Measurements from ENCODE around the gene RPE. TPM values are rescaled to one million over a fixed set of nuclear protein-coding genes. Genes with fewer than 3 reads are reported as not detected.

RPE gene
- polyA plus RNA-seq, 1 donor from 2014 or later, result 73.9 TPM

DNA sequence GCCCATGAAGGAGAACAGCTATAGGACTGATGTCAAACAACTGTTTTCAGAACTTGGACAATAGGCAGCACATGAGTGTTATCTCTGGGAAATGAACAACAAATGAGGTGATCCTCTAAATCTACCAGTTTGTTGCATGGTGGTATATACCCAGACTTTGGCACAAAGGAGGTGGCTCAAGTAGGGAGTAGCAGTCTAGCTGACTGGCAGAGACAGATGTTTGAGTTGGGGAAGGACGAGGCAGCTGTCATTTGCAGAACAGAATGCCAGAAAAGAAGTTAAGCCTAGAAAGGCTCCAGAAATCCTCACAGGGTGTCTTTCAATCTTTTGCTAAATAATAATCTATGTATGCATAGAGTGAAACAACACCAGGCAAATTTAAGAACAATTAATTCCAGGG is 47.4 kb downstream of the RPE start:
- H3K27me3 ChIP-seq (ENCODE audit: insufficient read depth, low read depth, low read length), result no peaks in the 10 kb centered on the region
- no peaks in the 10 kb centered on the region for H3K79me2 ChIP-seq (replicated peaks; ENCODE audit: insufficient read depth, low read length)
- no peak overlapping the region for H3K4me3 ChIP-seq (ENCODE audit: low read length)
- no peaks in the 10 kb centered on the region for H3K9me2 ChIP-seq (ENCODE audit: insufficient read depth, low read length)
- no peak overlapping the region for H3K9ac ChIP-seq (ENCODE audit: low read length)
- no peaks in the 10 kb centered on the region for H4K20me1 ChIP-seq (ENCODE audit: insufficient read depth)
- peaks cover 4% of the 10 kb centered on the region for H3K36me3 ChIP-seq (ENCODE audit: insufficient read depth, low read length)
- peaks cover 4% of the 10 kb centered on the region for H3K9me3 ChIP-seq (ENCODE audit: low read length)
- no peak overlapping the region for H2AFZ ChIP-seq (ENCODE audit: low read depth, low read length)
- TF ChIP-seq POLR2AphosphoS5 (IDR thresholded peaks at IDR 0.05), result no peak
- TF ChIP-seq SMC3 (conservative IDR thresholded peaks at IDR 0.05; ENCODE audit: poor library complexity), result no peak
- H3F3A ChIP-seq (ENCODE audit: insufficient read depth, low read length, poor library complexity, severe bottlenecking), result no peaks in the 10 kb centered on the region
- H3K4me2 ChIP-seq (ENCODE audit: low read length), result no peak overlapping the region
- H3K27ac ChIP-seq (ENCODE audit: low read length), result no peak overlapping the region

DNA sequence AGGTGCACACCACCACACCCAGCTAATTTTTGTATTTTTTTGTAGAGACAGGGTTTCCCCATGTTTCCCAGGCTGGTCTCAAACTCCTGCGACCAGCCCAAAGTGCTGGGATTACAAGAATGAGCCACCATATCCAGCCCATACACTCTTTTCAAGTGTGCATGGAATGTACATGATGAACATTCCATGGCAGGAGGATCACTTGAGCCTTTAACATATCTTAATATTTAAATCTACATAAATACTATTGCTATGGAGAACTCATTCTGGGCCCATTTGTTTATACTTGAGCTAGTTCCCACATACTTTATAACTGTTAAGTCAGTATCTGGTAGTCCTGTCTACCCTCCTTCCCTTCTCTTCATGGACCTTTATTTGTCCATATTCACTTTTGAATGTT is 48.4 kb downstream of the RPE start:
- no peak overlapping the region for H2AFZ ChIP-seq (ENCODE audit: low read depth, low read length)
- no peak overlapping the region for H3K9ac ChIP-seq (ENCODE audit: low read length)
- TF ChIP-seq MXI1 (conservative IDR thresholded peaks at IDR 0.05; ENCODE audit: poor library complexity, severe bottlenecking), result no peak
- TF ChIP-seq EZH2 (IDR thresholded peaks at IDR 0.05; ENCODE audit: borderline replicate concordance, insufficient read depth, low read length, poor library complexity, severe bottlenecking), result no peak
- no peak for TF ChIP-seq SMC3 (conservative IDR thresholded peaks at IDR 0.05; ENCODE audit: poor library complexity)
- TF ChIP-seq POLR2AphosphoS5 (IDR thresholded peaks at IDR 0.05), result no peak
- no peak for TF ChIP-seq EP300 (conservative IDR thresholded peaks at IDR 0.05; ENCODE audit: poor library complexity, severe bottlenecking)
- TF ChIP-seq CTCF (IDR thresholded peaks at IDR 0.05; ENCODE audit: poor library complexity, severe bottlenecking), result no peak
- no peak for TF ChIP-seq TAF1 (IDR thresholded peaks at IDR 0.05; ENCODE audit: low read depth)
- TF ChIP-seq RAD21 (conservative IDR thresholded peaks at IDR 0.05), result no peak
- TF ChIP-seq, protein P1, sequence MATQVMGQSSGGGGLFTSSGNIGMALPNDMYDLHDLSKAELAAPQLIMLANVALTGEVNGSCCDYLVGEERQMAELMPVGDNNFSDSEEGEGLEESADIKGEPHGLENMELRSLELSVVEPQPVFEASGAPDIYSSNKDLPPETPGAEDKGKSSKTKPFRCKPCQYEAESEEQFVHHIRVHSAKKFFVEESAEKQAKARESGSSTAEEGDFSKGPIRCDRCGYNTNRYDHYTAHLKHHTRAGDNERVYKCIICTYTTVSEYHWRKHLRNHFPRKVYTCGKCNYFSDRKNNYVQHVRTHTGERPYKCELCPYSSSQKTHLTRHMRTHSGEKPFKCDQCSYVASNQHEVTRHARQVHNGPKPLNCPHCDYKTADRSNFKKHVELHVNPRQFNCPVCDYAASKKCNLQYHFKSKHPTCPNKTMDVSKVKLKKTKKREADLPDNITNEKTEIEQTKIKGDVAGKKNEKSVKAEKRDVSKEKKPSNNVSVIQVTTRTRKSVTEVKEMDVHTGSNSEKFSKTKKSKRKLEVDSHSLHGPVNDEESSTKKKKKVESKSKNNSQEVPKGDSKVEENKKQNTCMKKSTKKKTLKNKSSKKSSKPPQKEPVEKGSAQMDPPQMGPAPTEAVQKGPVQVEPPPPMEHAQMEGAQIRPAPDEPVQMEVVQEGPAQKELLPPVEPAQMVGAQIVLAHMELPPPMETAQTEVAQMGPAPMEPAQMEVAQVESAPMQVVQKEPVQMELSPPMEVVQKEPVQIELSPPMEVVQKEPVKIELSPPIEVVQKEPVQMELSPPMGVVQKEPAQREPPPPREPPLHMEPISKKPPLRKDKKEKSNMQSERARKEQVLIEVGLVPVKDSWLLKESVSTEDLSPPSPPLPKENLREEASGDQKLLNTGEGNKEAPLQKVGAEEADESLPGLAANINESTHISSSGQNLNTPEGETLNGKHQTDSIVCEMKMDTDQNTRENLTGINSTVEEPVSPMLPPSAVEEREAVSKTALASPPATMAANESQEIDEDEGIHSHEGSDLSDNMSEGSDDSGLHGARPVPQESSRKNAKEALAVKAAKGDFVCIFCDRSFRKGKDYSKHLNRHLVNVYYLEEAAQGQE (IDR thresholded peaks at IDR 0.05; ENCODE audit: borderline replicate concordance), result no peak
- no peaks in the 10 kb centered on the region for H3K9me2 ChIP-seq (ENCODE audit: insufficient read depth, low read length)
- peaks cover 4% of the 10 kb centered on the region for H3K36me3 ChIP-seq (ENCODE audit: insufficient read depth, low read length)
- H3K4me3 ChIP-seq (ENCODE audit: low read length), result no peak overlapping the region
- H3K27ac ChIP-seq (ENCODE audit: low read length), result no peak overlapping the region
- H3K27me3 ChIP-seq (ENCODE audit: insufficient read depth, low read depth, low read length), result no peaks in the 10 kb centered on the region
- H3K9me3 ChIP-seq (ENCODE audit: low read length), result peaks cover 4% of the 10 kb centered on the region
- no peaks in the 10 kb centered on the region for H4K20me1 ChIP-seq (ENCODE audit: insufficient read depth)
- H3K4me2 ChIP-seq (ENCODE audit: low read length), result no peak overlapping the region
- H3K79me2 ChIP-seq (replicated peaks; ENCODE audit: insufficient read depth, low read length), result no peaks in the 10 kb centered on the region
- H3F3A ChIP-seq (ENCODE audit: insufficient read depth, low read length, poor library complexity, severe bottlenecking), result no peaks in the 10 kb centered on the region

DNA sequence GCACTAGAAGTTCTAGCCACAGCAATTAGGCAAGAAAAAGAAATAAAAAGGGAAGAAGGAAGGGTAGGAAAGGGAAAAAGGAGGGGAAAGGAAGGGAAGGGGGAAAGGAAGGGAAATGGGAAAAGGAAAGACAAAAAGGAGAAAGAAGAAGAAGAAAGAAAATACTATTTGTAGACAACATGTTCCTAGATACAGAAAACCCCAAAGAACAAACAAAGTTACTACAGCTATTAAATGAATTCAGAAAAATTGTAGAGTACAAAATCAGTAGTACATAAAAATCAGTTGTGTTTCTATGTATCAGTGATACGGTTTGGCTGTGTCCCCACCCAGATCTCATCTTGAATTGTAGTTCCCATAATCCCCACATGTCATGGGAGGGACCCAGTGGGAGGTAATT is 52.3 kb downstream of the RPE start:
- Histone ChIP-seq H2AFZ (ENCODE audit: low read depth, low read length) (no peak overlapping the region), H3K79me2 (replicated peaks; ENCODE audit: insufficient read depth, low read length) (no peaks in the 10 kb centered on the region), H3K9me2 (ENCODE audit: insufficient read depth, low read length) (no peaks in the 10 kb centered on the region)

More for the DNA sequence above, 52.3 kb downstream of the RPE start:
- Histone ChIP-seq H3K27ac (ENCODE audit: low read length) (no peak overlapping the region), H3K9me3 (ENCODE audit: low read length) (no peaks in the 10 kb centered on the region), H3K36me3 (ENCODE audit: insufficient read depth, low read length) (no peaks in the 10 kb centered on the region), H3K9ac (ENCODE audit: low read length) (no peak overlapping the region), H3K4me3 (ENCODE audit: low read length) (no peak overlapping the region), H3K4me2 (ENCODE audit: low read length) (no peak overlapping the region), H3K27me3 (ENCODE audit: insufficient read depth, low read depth, low read length) (no peaks in the 10 kb centered on the region), H4K20me1 (ENCODE audit: insufficient read depth) (no peaks in the 10 kb centered on the region), H3F3A (ENCODE audit: insufficient read depth, low read length, poor library complexity, severe bottlenecking) (no peaks in the 10 kb centered on the region)
- TF ChIP-seq, protein P1 (IDR thresholded peaks at IDR 0.05; ENCODE audit: borderline replicate concordance), result no peak
- TF ChIP-seq EZH2 (IDR thresholded peaks at IDR 0.05; ENCODE audit: borderline replicate concordance, insufficient read depth, low read length, poor library complexity, severe bottlenecking) (no peak), EP300 (conservative IDR thresholded peaks at IDR 0.05; ENCODE audit: poor library complexity, severe bottlenecking) (no peak), CTCF (IDR thresholded peaks at IDR 0.05; ENCODE audit: poor library complexity, severe bottlenecking) (no peak)
